Measurements from ENCODE around the gene ESPL1.

DNA sequence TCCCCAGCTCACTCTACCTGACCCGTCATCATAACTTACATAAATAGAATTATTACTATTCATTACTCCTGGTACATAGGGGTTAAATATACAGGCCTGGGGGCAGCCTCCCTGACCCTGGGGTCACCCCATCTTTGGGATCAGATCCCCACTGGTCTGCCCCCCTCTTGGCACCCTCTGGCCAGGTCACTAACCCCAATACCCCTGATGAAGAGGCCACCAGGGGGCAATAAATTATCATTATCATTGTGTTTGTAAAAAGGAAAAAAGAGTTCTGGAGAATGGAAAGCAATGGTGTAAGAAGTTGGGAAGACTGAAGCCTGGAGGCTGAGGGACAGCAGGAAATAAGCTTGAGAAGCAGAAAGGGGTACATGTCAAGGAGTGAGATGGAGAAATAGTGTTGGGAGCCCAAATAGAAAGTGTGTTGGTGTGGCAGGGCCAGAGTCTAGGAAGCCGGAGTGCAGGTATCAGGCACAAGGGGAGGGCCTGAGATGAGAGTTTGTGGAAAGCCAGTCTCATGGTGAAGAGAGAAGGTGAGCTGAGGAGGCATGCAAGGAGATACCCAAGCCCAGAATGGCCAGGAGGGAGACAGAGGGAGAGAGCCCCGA is 59.4 kb downstream of the ESPL1 start:
- no peak for TF ChIP-seq ZNF384 (IDR thresholded peaks at IDR 0.05)
- no peak for TF ChIP-seq BHLHE40 (IDR thresholded peaks at IDR 0.05; ENCODE audit: borderline replicate concordance)
- TF ChIP-seq ELF4 (IDR thresholded peaks at IDR 0.05), result no peak
- TF ChIP-seq NFRKB (IDR thresholded peaks at IDR 0.05), result no peak
- no peak for TF ChIP-seq FOXM1 (IDR thresholded peaks at IDR 0.05; ENCODE audit: borderline replicate concordance)
- no peak for TF ChIP-seq SP1 (IDR thresholded peaks at IDR 0.05)
- TF ChIP-seq SUZ12 (IDR thresholded peaks at IDR 0.05), result no peak
- TF ChIP-seq FOXA1 (IDR thresholded peaks at IDR 0.05), result no peak
- TF ChIP-seq TARDBP (IDR thresholded peaks at IDR 0.05), result no peak
- TF ChIP-seq HDGF (IDR thresholded peaks at IDR 0.05; ENCODE audit: borderline replicate concordance), result no peak
- TF ChIP-seq, protein P1, sequence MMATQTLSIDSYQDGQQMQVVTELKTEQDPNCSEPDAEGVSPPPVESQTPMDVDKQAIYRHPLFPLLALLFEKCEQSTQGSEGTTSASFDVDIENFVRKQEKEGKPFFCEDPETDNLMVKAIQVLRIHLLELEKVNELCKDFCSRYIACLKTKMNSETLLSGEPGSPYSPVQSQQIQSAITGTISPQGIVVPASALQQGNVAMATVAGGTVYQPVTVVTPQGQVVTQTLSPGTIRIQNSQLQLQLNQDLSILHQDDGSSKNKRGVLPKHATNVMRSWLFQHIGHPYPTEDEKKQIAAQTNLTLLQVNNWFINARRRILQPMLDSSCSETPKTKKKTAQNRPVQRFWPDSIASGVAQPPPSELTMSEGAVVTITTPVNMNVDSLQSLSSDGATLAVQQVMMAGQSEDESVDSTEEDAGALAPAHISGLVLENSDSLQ (IDR thresholded peaks at IDR 0.05), result no peak
